Measurements from ENCODE around the gene CCDC14. TPM values are rescaled to one million over a fixed set of nuclear protein-coding genes. Genes with fewer than 3 reads are reported as not detected.

CCDC14 gene
- total RNA-seq, 1 experiment from 2014 or later, result 62.5 TPM

DNA sequence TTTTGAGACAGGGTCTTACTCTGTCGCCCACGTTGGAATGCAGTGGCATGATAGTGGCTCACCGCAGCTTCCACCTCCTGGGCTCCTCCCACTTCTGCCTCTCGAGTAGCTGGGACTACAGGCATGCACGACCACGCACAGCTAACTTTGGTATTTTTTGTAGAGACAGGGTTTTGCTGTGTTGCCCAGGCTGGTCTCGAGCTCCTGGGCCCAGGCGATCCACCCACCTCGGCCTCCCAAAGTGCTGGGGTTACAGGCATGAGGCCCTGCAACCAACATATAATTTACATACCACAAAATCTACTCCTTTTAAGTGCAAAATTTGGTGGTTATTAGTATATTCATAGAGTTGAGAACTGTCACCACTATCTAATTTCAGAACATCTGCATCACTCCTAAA, 31.7 kb downstream of the CCDC14 start:
- no peaks in the 10 kb centered on the region for H4K20me1 ChIP-seq (ENCODE audit: control insufficient read depth, insufficient read depth, insufficient read length)
- H3K23me2 ChIP-seq (ENCODE audit: insufficient read length, low read depth, low read length, poor library complexity, severe bottlenecking), result no peaks in the 10 kb centered on the region
- peaks cover 15 to 66% (median 52%) of the 10 kb centered on the region in 3 experiments; a peak in 6 of 7 replicates for H3K36me3 Mint-ChIP-seq (ENCODE audit: insufficient read depth in 1 of 3, low read depth in 3 of 3)
- H3T11ph ChIP-seq (ENCODE audit: low read length), result no peak overlapping the region
- H3K27me3 ChIP-seq (ENCODE audit: insufficient read depth, low read length), result no peaks in the 10 kb centered on the region
- H3K79me2 ChIP-seq (ENCODE audit: insufficient read depth, low read length), result no peaks in the 10 kb centered on the region
- H3K4me1 Mint-ChIP-seq, result no peaks in the 10 kb centered on the region
- H4K8ac ChIP-seq (replicated peaks; ENCODE audit: insufficient read length, low read depth, low read length), result no peak overlapping the region
- H2BK120ac ChIP-seq (ENCODE audit: low read depth, low read length, poor library complexity, severe bottlenecking), result no peak overlapping the region
- H3K18ac ChIP-seq (ENCODE audit: insufficient read length, low read depth, low read length), result no peak overlapping the region
- H2BK20ac ChIP-seq (ENCODE audit: low read depth, low read length, poor library complexity, severe bottlenecking), result no peak overlapping the region
- H3K9ac ChIP-seq (ENCODE audit: extremely low read depth, insufficient read length, low read length), result no peak overlapping the region
- H3K27ac ChIP-seq (ENCODE audit: insufficient read length, low read depth, low read length), result no peak overlapping the region
- H3K27me3 Mint-ChIP-seq (ENCODE audit: low read depth), result no peaks in the 10 kb centered on the region
- H2BK5ac ChIP-seq (ENCODE audit: insufficient read length, low read length), result no peak overlapping the region
- H2AK5ac ChIP-seq (ENCODE audit: insufficient read length, low read length), result no peak overlapping the region
- TF ChIP-seq, protein P1, sequence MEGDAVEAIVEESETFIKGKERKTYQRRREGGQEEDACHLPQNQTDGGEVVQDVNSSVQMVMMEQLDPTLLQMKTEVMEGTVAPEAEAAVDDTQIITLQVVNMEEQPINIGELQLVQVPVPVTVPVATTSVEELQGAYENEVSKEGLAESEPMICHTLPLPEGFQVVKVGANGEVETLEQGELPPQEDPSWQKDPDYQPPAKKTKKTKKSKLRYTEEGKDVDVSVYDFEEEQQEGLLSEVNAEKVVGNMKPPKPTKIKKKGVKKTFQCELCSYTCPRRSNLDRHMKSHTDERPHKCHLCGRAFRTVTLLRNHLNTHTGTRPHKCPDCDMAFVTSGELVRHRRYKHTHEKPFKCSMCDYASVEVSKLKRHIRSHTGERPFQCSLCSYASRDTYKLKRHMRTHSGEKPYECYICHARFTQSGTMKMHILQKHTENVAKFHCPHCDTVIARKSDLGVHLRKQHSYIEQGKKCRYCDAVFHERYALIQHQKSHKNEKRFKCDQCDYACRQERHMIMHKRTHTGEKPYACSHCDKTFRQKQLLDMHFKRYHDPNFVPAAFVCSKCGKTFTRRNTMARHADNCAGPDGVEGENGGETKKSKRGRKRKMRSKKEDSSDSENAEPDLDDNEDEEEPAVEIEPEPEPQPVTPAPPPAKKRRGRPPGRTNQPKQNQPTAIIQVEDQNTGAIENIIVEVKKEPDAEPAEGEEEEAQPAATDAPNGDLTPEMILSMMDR (conservative IDR thresholded peaks at IDR 0.05), result no peak
- H3K4me3 Mint-ChIP-seq, result no peak overlapping the region
- no peaks in the 10 kb centered on the region for H3K9me3 ChIP-seq (ENCODE audit: control insufficient read depth, low read depth, low read length)
- no peak overlapping the region for H2BK15ac ChIP-seq (ENCODE audit: low read depth, low read length)
- no peak overlapping the region for H4K5ac ChIP-seq (ENCODE audit: insufficient read length, low read depth, low read length)
- H3K27ac Mint-ChIP-seq, result no peak overlapping the region
- no peak overlapping the region for H3K4me2 ChIP-seq (ENCODE audit: insufficient read depth, insufficient read length, low read length)
- H4K91ac ChIP-seq (ENCODE audit: insufficient read length, low read depth, low read length), result no peak overlapping the region
- H3K4me1 ChIP-seq (ENCODE audit: insufficient read depth, low read length), result no peaks in the 10 kb centered on the region
- H2BK12ac ChIP-seq (ENCODE audit: insufficient read length, low read depth, low read length), result no peak overlapping the region
- no peak overlapping the region for H3K14ac ChIP-seq (ENCODE audit: insufficient read depth, low read length)
- no peak overlapping the region for H3K23ac ChIP-seq (ENCODE audit: insufficient read length, low read depth, low read length)
- no peak for DNase-seq
- H3K79me1 ChIP-seq (ENCODE audit: insufficient read depth, low read depth, low read length, poor library complexity, severe bottlenecking), result no peaks in the 10 kb centered on the region
- no peak overlapping the region for H3K56ac ChIP-seq (ENCODE audit: insufficient read length, low read depth, low read length)
- no CpG with 5 or more reads among the region's 9 CpGs for WGBS (ENCODE audit: extremely low coverage, insufficient read length, low lambda C conversion rate)
- no peaks in the 10 kb centered on the region for H3K9me3 Mint-ChIP-seq
- H3K4ac ChIP-seq (ENCODE audit: low read depth, low read length), result no peak overlapping the region
- H2AFZ ChIP-seq (ENCODE audit: low read length), result no peak overlapping the region

Measured in H9 (cell line).